Endothelial cell of umbilical vein (primary cell): ENCODE measurements around the gene NDUFS2. TPM values are rescaled to one million over a fixed set of nuclear protein-coding genes. Genes with fewer than 3 reads are reported as not detected.

Experiments
- BruUV-seq: library from RNA; stranded (reverse); fragments of 400-500 nt; replicated peaks from 2 replicates; lab custom pipeline; 2021; lab: Mats Ljungman, UMichigan
- CTCF ChIA-PET: fragments of 300-600, 350-600 bp; sonication (Branson Sonifier 250); formaldehyde crosslinking; loops from one replicate; lab custom pipeline; 2021; ENCODE audit warnings: antibody characterized with exemption, inconsistent platforms; lab: Charles Lee
- POLR2A ChIA-PET: fragments of 300-600, 350-600 bp; sonication (Branson Sonifier 250); formaldehyde crosslinking; loops from one replicate; lab custom pipeline; 2021; ENCODE audit warnings: antibody characterized with exemption, inconsistent platforms; lab: Charles Lee
- DNase-seq: peaks from one replicate; pipeline ENCODE4 v3.0.0-alpha.2; 2011; ENCODE audit warnings: low read depth, low spot score
- FAIRE-seq: peaks from 2 replicates; lab custom pipeline; 2011; peaks lifted over from hg19 to GRCh38; lab: Jason Lieb, UNC
- H2AFZ ChIP-seq: 2 replicates; pipeline ENCODE4 v1.6.0; 2012; ENCODE audit warnings: low read depth, low read length, control low read depth, inconsistent platforms
- H3K27ac ChIP-seq: 2 replicates; pipeline ENCODE4 v1.5.1; 2011; ENCODE audit warnings: low read depth, mild to moderate bottlenecking, control low read depth, low read length, moderate library complexity; ENCODE audit not compliant: insufficient read depth
- H3K27me3 ChIP-seq, 2 experiments: 2 replicates each; pipeline versions ENCODE4 v1.6.0 to v1.6.1; 2011; ENCODE audit warnings: low read length in 2 of 2, mixed read lengths in 1 of 2; ENCODE audit not compliant: control insufficient read depth in 2 of 2, insufficient read depth in 2 of 2
- H3K36me3 ChIP-seq, 2 experiments: 2 replicates in 1 of 2; 3 replicates in 1 of 2; pipeline ENCODE4 v1.5.1; 2011; ENCODE audit warnings: low read length in 2 of 2, mild to moderate bottlenecking in 1 of 2, moderate library complexity in 1 of 2; ENCODE audit not compliant: control insufficient read depth in 2 of 2, insufficient read depth in 2 of 2; ENCODE audit errors: extremely low read depth in 1 of 2
- H3K4me1 ChIP-seq: 3 replicates; pipeline ENCODE4 v1.5.1; 2011; ENCODE audit warnings: mild to moderate bottlenecking, low read length; ENCODE audit not compliant: control insufficient read depth, insufficient read depth; ENCODE audit errors: extremely low read depth
- H3K4me2 ChIP-seq: 2 replicates; pipeline ENCODE4 v1.6.1; 2011; ENCODE audit warnings: low read length, control low read depth, mixed read lengths; ENCODE audit not compliant: insufficient read depth
- H3K4me3 ChIP-seq, 3 experiments: fragments of 200-600 bp in 1 of 3; sonication (generic), shearing (Covaris generic) in 1 of 3; replicated peaks in 1 of 3; 2 replicates each; pipeline ENCODE4 v1.5.1; 2011 to 2016; ENCODE audit warnings: control low read depth in 3 of 3, low read length in 3 of 3, mild to moderate bottlenecking in 2 of 3, inconsistent platforms in 1 of 3, low read depth in 1 of 3, moderate library complexity in 1 of 3; ENCODE audit not compliant: insufficient read depth in 1 of 3
- H3K79me2 ChIP-seq: 2 replicates; pipeline ENCODE4 v1.6.0; 2012; ENCODE audit warnings: low read length, inconsistent platforms; ENCODE audit not compliant: control insufficient read depth, insufficient read depth
- H3K9ac ChIP-seq: replicated peaks from 2 replicates; pipeline ENCODE3; 2011; ENCODE audit warnings: low read length, control low read depth; ENCODE audit not compliant: insufficient read depth; ENCODE audit errors: extremely low read depth
- H3K9me1 ChIP-seq: replicated peaks from 3 replicates; pipeline ENCODE4 v1.6.0; 2011; ENCODE audit warnings: mild to moderate bottlenecking, low read length; ENCODE audit not compliant: control insufficient read depth, insufficient read depth; ENCODE audit errors: extremely low read depth
- H3K9me3 ChIP-seq: replicated peaks from 2 replicates; pipeline ENCODE4 v1.5.1; 2012; ENCODE audit warnings: low read length, inconsistent platforms; ENCODE audit not compliant: control insufficient read depth, insufficient read depth
- H4K20me1 ChIP-seq: replicated peaks from 2 replicates; pipeline ENCODE3; 2011; ENCODE audit warnings: mild to moderate bottlenecking, low read length; ENCODE audit not compliant: control insufficient read depth, insufficient read depth; ENCODE audit errors: extremely low read depth
- CTCF ChIP-seq, 2 donors: IDR thresholded peaks; 1 replicate in 1 of 2; 2 replicates in 1 of 2; pipeline ENCODE4 v1.5.1; 2011; ENCODE audit warnings: low read length in 2 of 2, mild to moderate bottlenecking in 2 of 2, moderate library complexity in 2 of 2, control low read depth in 1 of 2, inconsistent platforms in 1 of 2, low read depth in 1 of 2; ENCODE audit not compliant: insufficient read depth in 1 of 2; ENCODE audit errors: extremely low read depth in 1 of 2
- EZH2 ChIP-seq: IDR thresholded peaks from 2 replicates; pipeline ENCODE4 v1.6.1; 2012; ENCODE audit warnings: borderline replicate concordance, low read depth, mild to moderate bottlenecking, moderate library complexity, low read length, inconsistent platforms; ENCODE audit not compliant: severe bottlenecking
- FOS ChIP-seq: IDR thresholded peaks from 2 replicates; pipeline ENCODE4 v1.6.1; 2011; ENCODE audit warnings: mild to moderate bottlenecking, low read length, moderate library complexity, borderline replicate concordance; ENCODE audit not compliant: insufficient read depth
- GATA2 ChIP-seq: IDR thresholded peaks from 2 replicates; pipeline ENCODE4 v1.7.0; 2011; ENCODE audit warnings: low read depth, mild to moderate bottlenecking, moderate library complexity, mixed read lengths, low read length; ENCODE audit not compliant: insufficient read length, insufficient read depth
- JUN ChIP-seq: IDR thresholded peaks from 2 replicates; pipeline ENCODE4 v1.6.1; 2011; ENCODE audit warnings: borderline replicate concordance, low read depth; ENCODE audit not compliant: insufficient read length, insufficient read depth
- MAX ChIP-seq: IDR thresholded peaks from 2 replicates; pipeline ENCODE4 v1.6.1; 2011; ENCODE audit not compliant: insufficient read depth, insufficient read length
- MYC ChIP-seq: IDR thresholded peaks from one replicate; pipeline ENCODE4 v1.6.1; 2011; ENCODE audit warnings: mild to moderate bottlenecking, low read depth, low read length
- POLR2A ChIP-seq: IDR thresholded peaks from 2 replicates; pipeline ENCODE4 v1.6.1; 2012; ENCODE audit warnings: low read depth, mild to moderate bottlenecking, control low read depth, low read length
- POLR2AphosphoS5 ChIP-seq: IDR thresholded peaks from 2 replicates; pipeline ENCODE4 v1.6.1; 2012; ENCODE audit warnings: low read depth, mild to moderate bottlenecking, control low read depth, low read length, moderate library complexity; ENCODE audit not compliant: insufficient read depth
- dilution Hi-C: fragments of 300-500 bp; cut with MboI; formaldehyde crosslinking; loops from one replicate; pipeline ENCODE4 v1.15.0; 2019; ENCODE audit warnings: low sequenced_read_pairs; ENCODE audit not compliant: extremely low pct_ligation_motif_present
- intact Hi-C: fragments of 100-400 bp; cut with micrococcal nuclease; formaldehyde crosslinking; loops from one replicate; pipeline ENCODE4 v1.10.0; 2022
- polyA plus RNA-seq, 4 experiments: library from polyadenylated mRNA; depleted of rRNA in 3 of 4; stranded (reverse) in 3 of 4; unstranded in 1 of 4; fragments of >200 nt; gene quantifications; 2 replicates each; pipeline versions ENCODE4 v1.2.1 to v1.2.3, GENCODE V29; 2011 to 2012; ENCODE audit warnings: missing spikeins in 1 of 4
- total RNA-seq: library from RNA; stranded (reverse); gene quantifications from 2 replicates; pipeline ENCODE4 v1.2.3, GENCODE V29; 2021

NDUFS2 gene
- total and polyA plus RNA-seq, 2 donors (not counting 3 experiments of a cell fraction or from before 2014, with no cell fraction given) = 95.1 to 130 TPM

- intact Hi-C loops (loop anchor here (1.0 kb wide), 1 partner anchor 21 kb away; no protein-coding TSS in a partner anchor), dilution Hi-C loops (no loop called here)
- H4K20me1 ChIP-seq = no peaks in the 10 kb centered on the region
- H3K27ac ChIP-seq = no peak overlapping the region
- H3K9ac ChIP-seq = no peak overlapping the region
- peaks cover 14% of the 10 kb centered on the region for H3K4me1 ChIP-seq
- ChIA-PET POLR2A (interaction anchor here (0.5 to 1.0 kb wide), 2 partner anchors 25 to 183 kb away, joined by 3 to 6 read pairs; partner anchors contain the start of gene PPOX), CTCF (interaction anchor here (1.0 to 6.2 kb wide), 11 partner anchors 8 to 191 kb away, joined by 3 to 54 read pairs (median 8); partner anchors contain the start of genes NDUFS2, PPOX and TOMM40L)
- no peak overlapping the region for H3K4me2 ChIP-seq
- FAIRE-seq (no peak), DNase-seq (no peak)
- peaks cover 3% of the 10 kb centered on the region in 2 experiments for H3K36me3 ChIP-seq
- H3K27me3 ChIP-seq = no peaks in the 10 kb centered on the region
- H3K9me1 ChIP-seq = no peaks in the 10 kb centered on the region
- H2AFZ ChIP-seq = no peak overlapping the region
- no TSS peak for BruUV-seq
- TF ChIP-seq MAX (no peak), POLR2A (no peak), MYC (no peak)
- no peaks in the 10 kb centered on the region for H3K9me3 ChIP-seq
- H3K79me2 ChIP-seq = peaks cover 7% of the 10 kb centered on the region
- no peak overlapping the region for H3K4me3 ChIP-seq
These were observed 11.1 kb upstream of the NDUFS2 start for GRCh38 chr1:161190962-161191521.

- DNase-seq = no peak
- CTCF ChIA-PET = interaction anchor here (1.1 to 6.2 kb wide), 9 partner anchors 9 to 190 kb away, joined by 3 to 54 read pairs (median 8); partner anchors contain the start of genes APOA2, NDUFS2 and TOMM40L
- no peaks in the 10 kb centered on the region for H4K20me1 ChIP-seq
- BruUV-seq = no TSS peak
- no peak overlapping the region for H3K9ac ChIP-seq
- no peak overlapping the region for H2AFZ ChIP-seq
- H3K9me3 ChIP-seq = no peaks in the 10 kb centered on the region
- TF ChIP-seq POLR2A (no peak), MYC (no peak), POLR2AphosphoS5 (no peak), FOS (no peak), MAX (no peak), EZH2 (no peak), JUN (no peak), CTCF (IDR thresholded peaks at IDR 0.05; ENCODE audit: extremely low read depth in 1 of 2, insufficient read depth in 1 of 2, low read depth in 1 of 2, low read length in 2 of 2) (no peak), GATA2 (no peak)
- H3K27ac ChIP-seq = no peak overlapping the region
- peaks cover 3% of the 10 kb centered on the region in 2 experiments for H3K36me3 ChIP-seq
- no peak overlapping the region for H3K4me3 ChIP-seq
- dilution Hi-C loops = no loop called here
- FAIRE-seq = no peak
- no peak overlapping the region for H3K4me2 ChIP-seq
- H3K4me1 ChIP-seq = peaks cover 17% of the 10 kb centered on the region
- H3K27me3 ChIP-seq = no peaks in the 10 kb centered on the region
- POLR2A ChIA-PET = interaction anchor here (1.0 kb wide), 1 partner anchor 26 kb away, joined by 3 read pairs; the partner anchor contains the start of gene PPOX
- intact Hi-C loops = loop anchor here (1.0 to 2.0 kb wide), 5 partner anchors 17 to 190 kb away; no protein-coding TSS in a partner anchor
- H3K9me1 ChIP-seq = no peaks in the 10 kb centered on the region
- peaks cover 16% of the 10 kb centered on the region for H3K79me2 ChIP-seq
These were observed 10.2 kb upstream of the NDUFS2 start for GRCh38 chr1:161191971-161192370.
